Right lobe of liver (tissue), 6 donors: ENCODE results near the gene UQCR10. TPM values are rescaled to one million over a fixed set of nuclear protein-coding genes. Genes with fewer than 3 reads are reported as not detected.
A peak's percentile ranks its signal among the peaks of the same experiment; 100 is the strongest.

Source experiments
- ATAC-seq, 4 donors: fragments of 200-7000 bp; cut with Tn5 transposase; one replicate each; pipeline ENCODE4 v1.9.1; 2020; ENCODE audit warnings: mild to moderate bottlenecking in 4 of 4, moderate library complexity in 4 of 4
- DNase-seq, 3 donors: peaks; one replicate each; pipeline ENCODE4 v3.0.0-alpha.2; 2020
- H3K27ac ChIP-seq, 3 donors: fragments of 200-600 bp; one replicate each; pipeline ENCODE4 v1.8.0; 2022
- H3K27me3 ChIP-seq, 2 donors: fragments of 200-600 bp; one replicate each; pipeline ENCODE4 v1.8.0; 2022
- H3K36me3 ChIP-seq, 4 donors: fragments of 200-600 bp; sonication (generic) in 1 of 4; one replicate each; pipeline versions ENCODE4 v1.5.1 to v1.8.0; 2017 to 2022; ENCODE audit warnings: control low read depth in 1 of 4
- H3K4me1 ChIP-seq, 4 donors: fragments of 200-600 bp; sonication (generic) in 1 of 4; one replicate each; pipeline versions ENCODE4 v1.5.1 to v1.8.0; 2017 to 2022; ENCODE audit warnings: control low read depth in 1 of 4
- H3K4me3 ChIP-seq, 3 donors: fragments of 200-600 bp; one replicate each; pipeline ENCODE4 v1.8.0; 2022
- H3K9me3 ChIP-seq, 4 donors: fragments of 200-600 bp; sonication (generic) in 1 of 4; one replicate each; pipeline versions ENCODE4 v1.5.1 to v1.8.0; 2017 to 2022; ENCODE audit warnings: control low read depth in 1 of 4
- CTCF ChIP-seq, 4 donors: fragments of 200-600 bp in 3 of 4; fragments of 450-650 bp in 1 of 4; IDR thresholded peaks; one replicate each; pipeline versions ENCODE4 v1.5.1 to v1.8.0; 2016 to 2022; ENCODE audit warnings: antibody characterized with exemption in 4 of 4, mild to moderate bottlenecking in 2 of 4
- POLR2A ChIP-seq: fragments of 450-650 bp; IDR thresholded peaks from one replicate; pipeline ENCODE4 v1.6.1; 2017; ENCODE audit warnings: antibody characterized with exemption, mild to moderate bottlenecking
- WGBS: methylation state at CpG from one replicate; pipeline ENCODE4 v1.1.6; 2018; ENCODE audit warnings: low coverage, low lambda C conversion rate; ENCODE audit not compliant: insufficient coverage; ENCODE audit errors: missing lambda C conversion rate; 5-methylcytosine and 5-hydroxymethylcytosine counted together
- intact Hi-C, 2 donors: fragments of 100-400 bp; cut with DNase I; formaldehyde crosslinking; loops; one replicate each; pipeline versions ENCODE4 v1.11.2 to v1.14.1; 2022
- total RNA-seq, 6 experiments: library from RNA; depleted of rRNA in 2 of 6; stranded (reverse); fragments of >200 nt in 2 of 6; fragmentation: NEBNext Ultra II Directional in 3 of 6; extraction: Animal tissue kit (Norgen Biotek cat#: 25700) in 3 of 6; gene quantifications; one replicate each; pipeline versions ENCODE4 v1.1.0 to v1.2.4, GENCODE V29; 2016 to 2023
- donor health status: DM: no; HTN: yes; CAD: no.
- donor health status: DM: no; HTN: no; CAD: no.
- donor health status: DM: no; HTN: no; CAD: no.
- donor health status: DM: no; HTN: yes; CAD: no.
- donor health status: DM: no; HTN: yes; CAD: no.

Gene UQCR10
- total RNA-seq, 6 experiments from 2014 or later = 57.4 to 71.6 (median 64.0) TPM

GRCh38 chr22:29799217-29799680, 32.1 kb downstream of the UQCR10 start:
- TF ChIP-seq CTCF (IDR thresholded peaks at IDR 0.05) (peak in 1 of 4 donors; percentile 36), POLR2A (peak; percentile 47)
- DNase-seq = peak; percentile 87 to 95 (median 93)
- Histone ChIP-seq H3K4me1 (peaks cover 0 to 51% (median 16%) of the 10 kb centered on the region in 4 donors), H3K36me3 (peaks cover 0 to 44% (median 5%) of the 10 kb centered on the region in 4 donors), H3K4me3 (no peak overlapping the region), H3K27ac (peak overlapping the region; percentile 52 to 83 (median 65)), H3K9me3 (no peaks in the 10 kb centered on the region), H3K27me3 (no peaks in the 10 kb centered on the region)
- peak; percentile 91 to 93 (median 93) for ATAC-seq
- WGBS = 3% methylated on average over 4 of the region's 8 CpGs
- intact Hi-C loops = no loop called here

GRCh38 chr22:29801153-29801552, 34.0 kb downstream of the UQCR10 start:
- ATAC-seq = no peak

GRCh38 chr22:29801796-29802195, 34.6 kb downstream of the UQCR10 start:
- no peak for TF ChIP-seq CTCF (IDR thresholded peaks at IDR 0.05)
- no peak for TF ChIP-seq POLR2A
- H3K36me3 ChIP-seq = peaks cover 0 to 64% (median 21%) of the 10 kb centered on the region in 4 donors
- H3K4me3 ChIP-seq = no peak overlapping the region
- no peak for DNase-seq
- intact Hi-C loops = no loop called here
- no peak overlapping the region for H3K27ac ChIP-seq
- H3K27me3 ChIP-seq = no peaks in the 10 kb centered on the region
- H3K9me3 ChIP-seq = no peaks in the 10 kb centered on the region
- peaks cover 0 to 37% (median 13%) of the 10 kb centered on the region in 4 donors for H3K4me1 ChIP-seq
- no peak for ATAC-seq
- WGBS = 90% methylated on average over 2 of the region's 8 CpGs

More at GRCh38 chr22:29801153-29801552, 34.0 kb downstream of the UQCR10 start:
- Histone ChIP-seq H3K9me3 (no peaks in the 10 kb centered on the region), H3K27me3 (no peaks in the 10 kb centered on the region), H3K36me3 (peaks cover 0 to 57% (median 17%) of the 10 kb centered on the region in 4 donors), H3K4me3 (no peak overlapping the region), H3K4me1 (peaks cover 0 to 44% (median 16%) of the 10 kb centered on the region in 4 donors), H3K27ac (no peak overlapping the region)
- 98% methylated on average over 4 of the region's 5 CpGs for WGBS
- intact Hi-C loops = no loop called here
- DNase-seq = no peak
- TF ChIP-seq POLR2A (no peak), CTCF (IDR thresholded peaks at IDR 0.05) (no peak)

GRCh38 chr22:29803190-29803589, 36.0 kb downstream of the UQCR10 start:
- no peaks in the 10 kb centered on the region for H3K9me3 ChIP-seq
- H3K27ac ChIP-seq = no peak overlapping the region
- H3K4me3 ChIP-seq = no peak overlapping the region
- WGBS = 97% methylated on average over 2 of the region's 2 CpGs
- ATAC-seq (no peak), DNase-seq (no peak)
- H3K27me3 ChIP-seq = no peaks in the 10 kb centered on the region
- TF ChIP-seq CTCF (IDR thresholded peaks at IDR 0.05) (no peak), POLR2A (no peak)
- H3K36me3 ChIP-seq = peaks cover 0 to 77% (median 31%) of the 10 kb centered on the region in 4 donors
- intact Hi-C loops = no loop called here
- H3K4me1 ChIP-seq = peaks cover 0 to 23% (median 10%) of the 10 kb centered on the region in 4 donors
